HCT116 (cell line): ENCODE results near the gene IGFL3.

Experiments used
- POLR2A ChIP-seq: IDR thresholded peaks from 2 replicates; pipeline ENCODE4 v1.7.0; 2011; ENCODE audit warnings: borderline replicate concordance; ENCODE audit not compliant: insufficient read depth, insufficient read length; ENCODE audit errors: extremely low read depth
- POLR2AphosphoS5 ChIP-seq: IDR thresholded peaks from 2 replicates; pipeline ENCODE4 v1.6.1; 2011; ENCODE audit warnings: mild to moderate bottlenecking, low read depth, low read length, moderate library complexity
- SIN3A ChIP-seq: IDR thresholded peaks from 2 replicates; pipeline ENCODE4 v1.6.1; 2012; ENCODE audit warnings: low read depth
- SP1 ChIP-seq: IDR thresholded peaks from 2 replicates; pipeline ENCODE4 v1.6.1; 2012; ENCODE audit warnings: low read depth
- YY1 ChIP-seq: IDR thresholded peaks from 2 replicates; pipeline ENCODE4 v1.6.1; 2011; ENCODE audit warnings: low read length, low read depth, moderate library complexity, mild to moderate bottlenecking; ENCODE audit not compliant: insufficient replicate concordance; ENCODE audit errors: extremely low read depth
- TF ChIP-seq, protein P1 (sequence below): IDR thresholded peaks from 2 replicates; pipeline ENCODE4 v1.6.1; 2012
- TF ChIP-seq, protein P2 (sequence below), 3 experiments: fragments of 200-600 bp in 1 of 3; sonication (generic) in 1 of 3; IDR thresholded peaks in 2 of 3; conservative IDR thresholded peaks in 1 of 3; 2 replicates each; pipeline ENCODE4 v1.5.1; 2012 to 2017; ENCODE audit warnings: low read depth in 2 of 3, low read length in 2 of 3, antibody characterized with exemption in 1 of 3, borderline replicate concordance in 1 of 3, control low read depth in 1 of 3, mild to moderate bottlenecking in 1 of 3, mixed read lengths in 1 of 3, mixed run types in 1 of 3, moderate library complexity in 1 of 3; ENCODE audit not compliant: insufficient read depth in 1 of 3
- TF ChIP-seq, protein P3 (sequence below): IDR thresholded peaks from 2 replicates; pipeline ENCODE4 v1.6.1; 2012

DNA sequence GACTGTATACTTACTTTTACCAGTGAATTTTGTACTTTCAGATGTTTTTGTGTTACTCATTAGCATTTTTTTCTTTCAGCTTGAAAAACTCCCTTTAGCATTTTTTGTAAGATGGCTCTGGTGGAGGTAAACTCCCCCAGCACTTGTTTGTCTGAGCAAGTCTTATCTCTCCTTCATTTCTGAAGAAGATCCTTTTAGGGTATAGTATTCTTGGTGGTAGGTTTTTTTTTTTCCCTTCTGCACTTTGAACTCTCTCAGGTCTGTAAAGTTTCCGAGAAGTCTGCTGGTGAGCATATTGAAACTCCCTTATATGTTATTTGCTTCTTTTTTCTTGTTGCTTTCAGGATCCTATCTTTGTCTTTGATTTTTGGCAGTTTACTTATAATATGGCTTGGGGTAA lies 35.1 kb downstream of the IGFL3 start:
- no peak for TF ChIP-seq POLR2AphosphoS5
- TF ChIP-seq, protein P1, sequence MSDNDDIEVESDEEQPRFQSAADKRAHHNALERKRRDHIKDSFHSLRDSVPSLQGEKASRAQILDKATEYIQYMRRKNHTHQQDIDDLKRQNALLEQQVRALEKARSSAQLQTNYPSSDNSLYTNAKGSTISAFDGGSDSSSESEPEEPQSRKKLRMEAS, result no peak
- TF ChIP-seq SP1, result no peak
- TF ChIP-seq, protein P2, sequence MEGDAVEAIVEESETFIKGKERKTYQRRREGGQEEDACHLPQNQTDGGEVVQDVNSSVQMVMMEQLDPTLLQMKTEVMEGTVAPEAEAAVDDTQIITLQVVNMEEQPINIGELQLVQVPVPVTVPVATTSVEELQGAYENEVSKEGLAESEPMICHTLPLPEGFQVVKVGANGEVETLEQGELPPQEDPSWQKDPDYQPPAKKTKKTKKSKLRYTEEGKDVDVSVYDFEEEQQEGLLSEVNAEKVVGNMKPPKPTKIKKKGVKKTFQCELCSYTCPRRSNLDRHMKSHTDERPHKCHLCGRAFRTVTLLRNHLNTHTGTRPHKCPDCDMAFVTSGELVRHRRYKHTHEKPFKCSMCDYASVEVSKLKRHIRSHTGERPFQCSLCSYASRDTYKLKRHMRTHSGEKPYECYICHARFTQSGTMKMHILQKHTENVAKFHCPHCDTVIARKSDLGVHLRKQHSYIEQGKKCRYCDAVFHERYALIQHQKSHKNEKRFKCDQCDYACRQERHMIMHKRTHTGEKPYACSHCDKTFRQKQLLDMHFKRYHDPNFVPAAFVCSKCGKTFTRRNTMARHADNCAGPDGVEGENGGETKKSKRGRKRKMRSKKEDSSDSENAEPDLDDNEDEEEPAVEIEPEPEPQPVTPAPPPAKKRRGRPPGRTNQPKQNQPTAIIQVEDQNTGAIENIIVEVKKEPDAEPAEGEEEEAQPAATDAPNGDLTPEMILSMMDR (IDR thresholded peaks at IDR 0.05 in 2 of 3, conservative IDR thresholded peaks at IDR 0.05 in 1 of 3; ENCODE audit: borderline replicate concordance in 1 of 3, insufficient read depth in 1 of 3, low read depth in 2 of 3, low read length in 2 of 3), result no peak
- no peak for TF ChIP-seq POLR2A
- TF ChIP-seq, protein P3, sequence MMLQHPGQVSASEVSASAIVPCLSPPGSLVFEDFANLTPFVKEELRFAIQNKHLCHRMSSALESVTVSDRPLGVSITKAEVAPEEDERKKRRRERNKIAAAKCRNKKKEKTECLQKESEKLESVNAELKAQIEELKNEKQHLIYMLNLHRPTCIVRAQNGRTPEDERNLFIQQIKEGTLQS, result no peak
- TF ChIP-seq SIN3A, result no peak
- TF ChIP-seq YY1, result no peak
